Measurements from ENCODE around the gene OS9. TPM values are rescaled to one million over a fixed set of nuclear protein-coding genes. Genes with fewer than 3 reads are reported as not detected.
"Not testable (repeated sequence)": the region's sequence is repeated elsewhere in the genome, so short reads cannot be mapped to it uniquely, and the experiment has no call there.

OS9 gene, protein sequence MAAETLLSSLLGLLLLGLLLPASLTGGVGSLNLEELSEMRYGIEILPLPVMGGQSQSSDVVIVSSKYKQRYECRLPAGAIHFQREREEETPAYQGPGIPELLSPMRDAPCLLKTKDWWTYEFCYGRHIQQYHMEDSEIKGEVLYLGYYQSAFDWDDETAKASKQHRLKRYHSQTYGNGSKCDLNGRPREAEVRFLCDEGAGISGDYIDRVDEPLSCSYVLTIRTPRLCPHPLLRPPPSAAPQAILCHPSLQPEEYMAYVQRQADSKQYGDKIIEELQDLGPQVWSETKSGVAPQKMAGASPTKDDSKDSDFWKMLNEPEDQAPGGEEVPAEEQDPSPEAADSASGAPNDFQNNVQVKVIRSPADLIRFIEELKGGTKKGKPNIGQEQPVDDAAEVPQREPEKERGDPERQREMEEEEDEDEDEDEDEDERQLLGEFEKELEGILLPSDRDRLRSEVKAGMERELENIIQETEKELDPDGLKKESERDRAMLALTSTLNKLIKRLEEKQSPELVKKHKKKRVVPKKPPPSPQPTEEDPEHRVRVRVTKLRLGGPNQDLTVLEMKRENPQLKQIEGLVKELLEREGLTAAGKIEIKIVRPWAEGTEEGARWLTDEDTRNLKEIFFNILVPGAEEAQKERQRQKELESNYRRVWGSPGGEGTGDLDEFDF
- total RNA-seq, result 284 to 337 TPM (median 290 TPM) in 3 replicates
- long read RNA-seq, transcript OS9-203 (14 exons, 2,457 nt), result minor isoform, 13 of 967 reads
- long read RNA-seq, transcript OS9-220 (14 exons, 2,135 nt), result major isoform, 393 of 967 reads
- long read RNA-seq, transcript OS9-201 (14 exons, 2,505 nt), result minor isoform, 136 of 967 reads
- long read RNA-seq, transcript OS9-202 (15 exons, 2,691 nt), result minor isoform, 256 of 967 reads
- long read RNA-seq, partial matches to known transcripts, result 36 of 967 reads
- long read RNA-seq, other reads (novel, unspliced or antisense), result 128 of 967 reads

DNA sequence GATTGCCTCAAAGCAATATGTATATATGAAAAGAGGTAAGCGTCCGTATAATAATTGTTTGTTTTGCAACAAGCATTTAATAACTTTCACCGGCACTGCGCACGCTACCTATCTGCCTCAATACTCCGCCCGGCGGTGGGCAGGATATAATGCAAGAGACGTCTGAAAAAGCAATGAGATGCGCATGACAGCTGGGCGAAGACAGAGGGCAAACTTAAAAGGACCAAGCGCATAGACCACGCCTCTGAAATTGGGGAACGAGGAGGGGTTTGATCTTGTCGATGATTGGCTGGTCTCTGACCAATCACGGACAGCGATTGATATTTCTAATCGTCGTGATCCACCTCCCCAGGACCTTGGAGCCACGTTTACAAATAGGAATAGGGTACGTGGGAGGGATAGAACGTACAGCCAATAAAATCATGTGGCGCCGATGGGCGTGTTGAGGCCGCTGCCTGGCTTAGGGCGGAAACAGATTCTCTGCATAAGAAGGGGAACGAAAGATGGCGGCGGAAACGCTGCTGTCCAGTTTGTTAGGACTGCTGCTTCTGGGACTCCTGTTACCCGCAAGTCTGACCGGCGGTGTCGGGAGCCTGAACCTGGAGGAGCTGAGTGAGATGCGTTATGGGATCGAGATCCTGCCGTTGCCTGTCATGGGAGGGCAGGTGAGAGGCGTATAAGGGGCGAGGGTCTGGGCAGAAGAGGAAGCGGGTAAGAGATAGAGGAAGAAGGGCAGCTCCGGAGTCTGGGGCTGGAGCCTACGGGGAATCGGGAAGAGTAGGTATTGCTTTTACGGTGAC is at the start of gene OS9:
TSS of gene OS9 (plus strand) at position 474 of the 800 bp plus-strand sequence. CDS start at position 504, 30 bp downstream.
- peak; percentile 82 for TF ChIP-seq CTCF (IDR thresholded peaks at IDR 0.05)
- peaks cover 3% of the 10 kb centered on the region for H3K9me3 Mint-ChIP-seq (ENCODE audit: low read depth)
- peaks cover 18% of the 10 kb centered on the region for H3K36me3 Mint-ChIP-seq (ENCODE audit: low read depth)
- peak; percentile 92 for DNase-seq (ENCODE audit: low spot score)
- H3K4me3 Mint-ChIP-seq (ENCODE audit: unreplicated experiment), result no peak within 1 kb of the TSS
- H3K4me1 Mint-ChIP-seq (ENCODE audit: low read depth), result no peaks in the 10 kb centered on the region
- H3K27ac Mint-ChIP-seq (ENCODE audit: unreplicated experiment), result no peak within 1 kb of the TSS
- peaks cover 13% of the 10 kb centered on the region for H3K27me3 Mint-ChIP-seq (ENCODE audit: low read depth)

GRCh38 chr12:57645990-57646658 is 47.8 kb upstream of the OS9 start:
- not testable (repeated sequence) for H3K36me3 Mint-ChIP-seq (ENCODE audit: low read depth); H3K4me1 Mint-ChIP-seq (ENCODE audit: low read depth); H3K27me3 Mint-ChIP-seq (ENCODE audit: low read depth); H3K9me3 Mint-ChIP-seq (ENCODE audit: low read depth); H3K4me3 Mint-ChIP-seq (ENCODE audit: unreplicated experiment); DNase-seq (ENCODE audit: low spot score); H3K27ac Mint-ChIP-seq (ENCODE audit: unreplicated experiment)

- not testable (repeated sequence) for H3K4me3 Mint-ChIP-seq (ENCODE audit: unreplicated experiment); H3K4me1 Mint-ChIP-seq (ENCODE audit: low read depth); H3K27me3 Mint-ChIP-seq (ENCODE audit: low read depth)
Measured at GRCh38 chr12:57646659-57647049, 47.3 kb upstream of the OS9 start.

GRCh38 chr12:57654042-57654441 is 39.9 kb upstream of the OS9 start:
- H3K4me3 Mint-ChIP-seq (ENCODE audit: unreplicated experiment), result no peak overlapping the region
- no peaks in the 10 kb centered on the region for H3K36me3 Mint-ChIP-seq (ENCODE audit: low read depth)
- TF ChIP-seq CTCF (IDR thresholded peaks at IDR 0.05), result no peak
- H3K27ac Mint-ChIP-seq (ENCODE audit: unreplicated experiment), result no peak overlapping the region
- H3K27me3 Mint-ChIP-seq (ENCODE audit: low read depth), result peaks cover 23% of the 10 kb centered on the region
- no peak for DNase-seq (ENCODE audit: low spot score)
- H3K9me3 Mint-ChIP-seq (ENCODE audit: low read depth), result peaks cover 6% of the 10 kb centered on the region
- H3K4me1 Mint-ChIP-seq (ENCODE audit: low read depth), result no peaks in the 10 kb centered on the region

More at GRCh38 chr12:57646659-57647049, 47.3 kb upstream of the OS9 start:
- not testable (repeated sequence) for DNase-seq (ENCODE audit: low spot score); H3K9me3 Mint-ChIP-seq (ENCODE audit: low read depth); H3K36me3 Mint-ChIP-seq (ENCODE audit: low read depth); H3K27ac Mint-ChIP-seq (ENCODE audit: unreplicated experiment)

- no peak for TF ChIP-seq CTCF (IDR thresholded peaks at IDR 0.05)
- H3K27me3 Mint-ChIP-seq (ENCODE audit: low read depth), result peaks cover 24% of the 10 kb centered on the region
- H3K27ac Mint-ChIP-seq (ENCODE audit: unreplicated experiment), result no peak overlapping the region
- H3K9me3 Mint-ChIP-seq (ENCODE audit: low read depth), result peaks cover 6% of the 10 kb centered on the region
- H3K4me1 Mint-ChIP-seq (ENCODE audit: low read depth), result no peaks in the 10 kb centered on the region
- no peak for DNase-seq (ENCODE audit: low spot score)
- H3K4me3 Mint-ChIP-seq (ENCODE audit: unreplicated experiment), result no peak overlapping the region
- no peaks in the 10 kb centered on the region for H3K36me3 Mint-ChIP-seq (ENCODE audit: low read depth)
Measured at GRCh38 chr12:57655541-57656240, 38.2 kb upstream of the OS9 start.

- not testable (repeated sequence) for DNase-seq (ENCODE audit: low spot score); H3K4me1 Mint-ChIP-seq (ENCODE audit: low read depth); H3K4me3 Mint-ChIP-seq (ENCODE audit: unreplicated experiment); H3K27ac Mint-ChIP-seq (ENCODE audit: unreplicated experiment); H3K36me3 Mint-ChIP-seq (ENCODE audit: low read depth)
- H3K27me3 Mint-ChIP-seq (ENCODE audit: low read depth), result peaks cover 24% of the 10 kb centered on the region
- peaks cover 10% of the 10 kb centered on the region for H3K9me3 Mint-ChIP-seq (ENCODE audit: low read depth)
Measured at GRCh38 chr12:57656408-57656807, 37.5 kb upstream of the OS9 start.
